GM12872 (cell line): ENCODE results near the gene MAP1S.

Source experiments
- TF ChIP-seq, protein P1 (sequence below): IDR thresholded peaks from 3 replicates; pipeline ENCODE4 v1.5.1; 2011; ENCODE audit warnings: low read depth, mild to moderate bottlenecking, low read length, moderate library complexity; ENCODE audit not compliant: insufficient read depth

The MAP1S gene

DNA sequence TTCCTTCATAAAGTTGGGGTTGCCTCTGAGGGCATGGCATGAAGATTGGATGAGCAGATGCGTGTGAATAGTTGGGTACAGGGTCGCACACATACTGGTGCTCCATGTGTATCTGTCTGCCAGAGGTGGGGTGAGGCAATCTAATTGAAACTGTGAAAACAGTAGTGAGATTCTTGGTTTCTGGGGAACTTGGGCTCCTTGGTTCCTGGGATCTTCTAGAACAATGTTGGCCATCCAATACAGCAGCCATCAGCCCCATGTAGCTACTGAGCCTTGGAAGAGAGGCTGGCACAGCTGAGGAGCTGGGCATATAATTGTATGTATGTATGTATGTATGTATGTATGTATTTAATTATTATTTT lies 32.6 kb downstream of the MAP1S start:
- TF ChIP-seq, protein P1, sequence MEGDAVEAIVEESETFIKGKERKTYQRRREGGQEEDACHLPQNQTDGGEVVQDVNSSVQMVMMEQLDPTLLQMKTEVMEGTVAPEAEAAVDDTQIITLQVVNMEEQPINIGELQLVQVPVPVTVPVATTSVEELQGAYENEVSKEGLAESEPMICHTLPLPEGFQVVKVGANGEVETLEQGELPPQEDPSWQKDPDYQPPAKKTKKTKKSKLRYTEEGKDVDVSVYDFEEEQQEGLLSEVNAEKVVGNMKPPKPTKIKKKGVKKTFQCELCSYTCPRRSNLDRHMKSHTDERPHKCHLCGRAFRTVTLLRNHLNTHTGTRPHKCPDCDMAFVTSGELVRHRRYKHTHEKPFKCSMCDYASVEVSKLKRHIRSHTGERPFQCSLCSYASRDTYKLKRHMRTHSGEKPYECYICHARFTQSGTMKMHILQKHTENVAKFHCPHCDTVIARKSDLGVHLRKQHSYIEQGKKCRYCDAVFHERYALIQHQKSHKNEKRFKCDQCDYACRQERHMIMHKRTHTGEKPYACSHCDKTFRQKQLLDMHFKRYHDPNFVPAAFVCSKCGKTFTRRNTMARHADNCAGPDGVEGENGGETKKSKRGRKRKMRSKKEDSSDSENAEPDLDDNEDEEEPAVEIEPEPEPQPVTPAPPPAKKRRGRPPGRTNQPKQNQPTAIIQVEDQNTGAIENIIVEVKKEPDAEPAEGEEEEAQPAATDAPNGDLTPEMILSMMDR, result no peak

DNA sequence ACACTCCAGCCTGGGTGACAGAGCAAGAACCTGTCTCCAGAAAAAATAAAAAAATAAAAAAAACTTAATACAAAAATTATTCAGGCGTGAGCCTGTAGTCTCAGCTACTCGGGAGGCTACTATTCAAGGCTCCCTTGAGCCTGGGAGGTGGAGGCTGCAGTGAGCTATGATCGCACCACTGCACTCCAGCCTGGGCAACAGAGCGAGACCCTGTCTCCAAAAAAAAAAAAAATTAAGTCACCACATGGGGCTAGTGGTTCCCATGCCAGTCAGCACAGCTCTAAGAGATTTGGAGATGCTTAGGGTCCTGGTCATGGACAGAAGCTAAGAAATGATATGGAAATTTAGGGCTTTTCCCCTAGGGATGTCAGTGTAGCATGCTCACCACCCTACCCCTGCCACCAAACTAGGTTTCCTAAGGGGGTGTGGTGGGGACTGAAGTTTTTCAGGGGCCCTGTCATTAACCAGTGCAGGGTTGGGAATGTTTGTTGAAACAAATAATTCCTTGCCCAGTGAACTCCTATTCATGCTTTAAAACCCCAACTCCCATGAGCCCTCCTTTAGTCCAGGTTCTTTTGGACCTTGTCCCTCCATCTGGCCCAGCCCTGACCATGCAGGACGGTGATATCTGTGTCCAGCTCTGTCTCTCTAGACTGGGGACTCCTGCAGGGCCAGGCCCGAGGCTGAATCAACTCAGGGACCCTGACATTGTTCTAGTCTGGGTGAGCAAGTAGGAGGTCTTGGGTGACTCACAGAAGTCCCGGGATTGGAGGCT lies 33.8 kb downstream of the MAP1S start:
- TF ChIP-seq, protein P1, result no peak

DNA sequence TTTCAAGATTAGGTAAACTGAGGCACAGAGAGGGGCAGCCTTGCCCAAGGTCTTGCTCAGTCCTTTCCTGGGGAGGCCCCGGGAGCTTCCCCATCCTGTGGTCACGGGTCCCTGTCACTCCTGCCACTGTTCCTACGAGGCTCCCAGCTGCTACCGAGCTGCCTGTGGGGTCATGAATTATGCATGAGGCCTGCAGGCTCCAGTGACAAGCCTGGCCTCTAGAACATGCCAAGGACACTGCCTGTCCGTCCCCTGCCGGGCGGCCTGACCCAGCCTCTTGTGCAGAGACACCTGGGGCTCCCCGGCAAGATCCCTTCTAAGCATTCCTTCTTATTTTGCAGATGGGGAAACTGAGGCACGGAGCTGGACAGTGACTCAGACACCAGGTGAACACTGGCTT lies 34.7 kb downstream of the MAP1S start:
- TF ChIP-seq, protein P1, result no peak

DNA sequence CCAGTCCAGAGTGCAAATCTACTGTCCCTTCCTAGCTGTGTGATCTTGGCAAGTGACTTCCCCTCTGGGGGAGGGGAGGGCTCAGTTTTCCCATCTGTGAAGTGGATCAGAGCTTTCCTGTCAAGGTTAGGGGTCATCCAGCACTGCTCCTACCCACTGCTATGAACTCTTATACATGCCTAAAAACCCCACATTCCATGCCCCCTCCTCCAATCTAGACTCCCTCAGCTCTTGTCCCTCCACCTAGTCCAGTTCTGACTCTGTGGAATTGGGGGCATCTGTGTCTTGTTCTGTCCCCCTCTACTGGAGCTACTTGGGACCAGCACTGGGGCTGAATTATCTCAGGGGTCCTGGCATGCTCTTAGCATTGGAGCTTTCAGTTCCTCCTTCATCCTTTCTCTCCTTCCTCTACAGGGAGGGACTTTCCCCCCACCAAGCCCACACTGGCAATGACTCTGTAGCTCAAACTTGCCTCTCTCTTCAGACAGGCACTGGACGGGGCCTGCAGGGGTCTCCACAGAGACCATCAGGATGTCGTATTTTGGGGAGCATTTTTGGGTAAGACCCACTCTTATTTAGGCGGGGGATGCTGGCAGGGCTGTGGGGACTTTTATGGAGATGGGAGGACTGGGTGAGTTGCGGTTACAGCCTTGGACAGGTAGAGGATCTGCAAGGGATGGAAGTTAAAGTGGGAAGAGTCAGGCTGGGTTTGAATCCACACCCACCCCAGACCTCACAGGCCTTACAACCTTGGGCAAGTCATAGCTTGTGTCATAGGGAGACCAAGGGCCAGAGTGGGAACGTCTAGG lies 35.6 kb downstream of the MAP1S start:
- TF ChIP-seq, protein P1, result peak; percentile 64

DNA sequence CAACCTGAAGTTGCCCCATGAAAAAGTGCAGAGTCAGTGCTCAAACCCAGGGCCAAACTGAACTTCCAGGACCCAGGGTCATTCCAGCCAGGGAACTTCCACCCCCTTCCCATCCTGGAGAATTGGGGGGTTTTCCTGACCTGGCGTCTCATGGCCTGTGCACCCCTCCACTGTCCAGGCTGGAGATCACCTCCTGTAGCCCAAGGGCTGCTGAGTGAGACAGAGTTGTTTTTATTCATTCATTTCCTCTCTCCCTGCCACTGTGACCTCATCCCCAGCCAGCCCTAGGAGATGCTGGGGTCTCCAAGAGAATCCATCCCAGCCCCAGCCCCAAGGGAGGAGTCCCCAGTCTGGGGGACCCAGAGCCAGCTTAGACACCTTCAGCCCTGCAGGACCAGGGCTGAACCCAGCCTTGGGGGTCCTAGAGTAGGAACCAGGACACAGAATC lies 36.2 kb downstream of the MAP1S start:
- TF ChIP-seq, protein P1, result no peak

DNA sequence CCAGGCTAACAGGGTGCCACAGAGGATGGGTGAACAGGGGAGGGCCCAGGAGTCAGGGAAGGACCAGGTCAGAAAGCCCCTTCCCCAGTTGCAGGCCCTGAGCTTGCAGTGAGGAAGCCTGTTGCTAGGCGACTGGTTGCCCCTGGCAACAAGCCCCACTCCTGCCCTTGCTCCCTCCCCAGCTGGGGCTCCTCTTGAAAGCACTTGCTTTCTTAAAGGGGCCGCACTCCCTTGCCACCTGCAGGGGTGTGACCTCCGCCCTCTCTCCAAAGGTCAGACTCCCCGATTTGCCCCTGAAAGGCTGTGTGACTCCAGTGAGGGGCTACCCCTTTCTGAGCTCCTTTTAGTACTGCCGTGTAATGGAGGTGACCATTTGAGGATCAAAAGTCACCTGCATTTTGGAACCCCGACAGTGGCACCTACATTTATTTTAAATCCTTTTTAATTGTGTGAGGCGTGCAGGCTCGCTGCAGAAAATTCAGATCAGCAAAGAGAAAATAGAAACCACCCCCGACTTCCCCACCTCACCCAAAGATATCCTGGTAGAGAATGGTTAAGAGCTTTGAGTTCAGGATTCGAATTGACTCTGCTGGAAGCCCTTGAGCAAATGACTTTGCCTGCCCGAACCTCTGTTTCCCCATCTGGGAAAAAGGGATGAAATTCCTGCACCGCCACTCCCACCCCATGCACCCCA lies 36.8 kb downstream of the MAP1S start:
- TF ChIP-seq, protein P1, result no peak

DNA sequence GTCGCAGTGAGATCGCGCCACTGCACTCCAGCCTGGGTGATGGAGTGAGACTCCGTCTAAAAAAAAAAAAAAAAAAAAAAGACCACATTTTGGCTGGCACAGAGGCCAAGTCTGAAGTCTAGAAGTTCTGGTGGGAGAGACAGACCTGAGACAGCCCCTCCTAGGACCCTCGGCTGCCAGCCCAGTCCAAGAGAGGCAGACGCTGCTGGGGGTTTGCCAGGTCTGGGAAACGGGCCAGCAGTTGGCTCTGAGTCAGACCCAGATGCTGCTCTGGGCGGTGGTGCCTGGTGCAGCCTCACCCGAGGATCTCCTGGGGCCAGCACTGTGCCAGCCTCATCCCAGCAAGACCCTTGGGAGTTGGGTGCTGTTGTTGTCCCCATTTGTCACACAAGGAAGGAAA lies 37.8 kb downstream of the MAP1S start:
- TF ChIP-seq, protein P1, result no peak
